NCI-H146 treated with DMSO at 0.1 percent for 48 hours (cell line): ENCODE data around the gene MYOZ2.

Source experiments
- DNase-seq: peaks from one replicate; lab custom pipeline; 2025; ENCODE audit not compliant: unreplicated experiment; lab: John Stamatoyannopoulos, UW

The MYOZ2 gene

GRCh38 chr4:119135721-119136121 lies at the start of gene MYOZ2:
TSS of gene MYOZ2 (plus strand) at chr4:119135832. CDS start at chr4:119136526, 694 bp downstream.
- no peak for DNase-seq

- DNase-seq: no peak
Measured at GRCh38 chr4:119087121-119087520, 48.5 kb upstream of the MYOZ2 start.

GRCh38 chr4:119087656-119088055 lies 48.0 kb upstream of the MYOZ2 start:
- no peak for DNase-seq

- no peak for DNase-seq
Measured at GRCh38 chr4:119093042-119093827, 42.4 kb upstream of the MYOZ2 start.

- DNase-seq: no peak
Measured at GRCh38 chr4:119097282-119097900, 38.2 kb upstream of the MYOZ2 start.

- no peak for DNase-seq
Measured at GRCh38 chr4:119098306-119098705, 37.3 kb upstream of the MYOZ2 start.

- DNase-seq: no peak
Measured at GRCh38 chr4:119099227-119099810, 36.3 kb upstream of the MYOZ2 start.

GRCh38 chr4:119100655-119101054 lies 35.0 kb upstream of the MYOZ2 start:
- DNase-seq: no peak

- no peak for DNase-seq
Measured at GRCh38 chr4:119103263-119103662, 32.4 kb upstream of the MYOZ2 start.

- no peak for DNase-seq
Measured at GRCh38 chr4:119104644-119105273, 30.9 kb upstream of the MYOZ2 start.

- no peak for DNase-seq
Measured at GRCh38 chr4:119105605-119106004, 30.0 kb upstream of the MYOZ2 start.

GRCh38 chr4:119106036-119107000 lies 29.3 kb upstream of the MYOZ2 start:
- DNase-seq: no peak

- no peak for DNase-seq
Measured at GRCh38 chr4:119110121-119110520, 25.5 kb upstream of the MYOZ2 start.

GRCh38 chr4:119111296-119111695 lies 24.3 kb upstream of the MYOZ2 start:
- DNase-seq: no peak

- DNase-seq: no peak
Measured at GRCh38 chr4:119113033-119113655, 22.5 kb upstream of the MYOZ2 start.

- DNase-seq: no peak
Measured at GRCh38 chr4:119116021-119116420, 19.6 kb upstream of the MYOZ2 start.

- no peak for DNase-seq
Measured at GRCh38 chr4:119116925-119117900, 18.4 kb upstream of the MYOZ2 start.

GRCh38 chr4:119118397-119118796 lies 17.2 kb upstream of the MYOZ2 start:
- DNase-seq: no peak

- no peak for DNase-seq
Measured at GRCh38 chr4:119124352-119124751, 11.3 kb upstream of the MYOZ2 start.
